IgD-negative memory B cell (primary cell): ENCODE results near the gene PPBP. TPM values are rescaled to one million over a fixed set of nuclear protein-coding genes. Genes with fewer than 3 reads are reported as not detected.

Experiments used
- H3K27ac Mint-ChIP-seq, 3 donors: one replicate each; pipeline ENCODE4 v1.8.0; 2020 to 2022; ENCODE audit warnings: mild to moderate bottlenecking in 3 of 3, mixed read lengths in 3 of 3, moderate library complexity in 1 of 3
- H3K27me3 Mint-ChIP-seq: one replicate; pipeline ENCODE4 v1.8.0; 2021; ENCODE audit warnings: mixed read lengths
- H3K36me3 Mint-ChIP-seq: one replicate; pipeline ENCODE4 v1.8.0; 2020; ENCODE audit warnings: mild to moderate bottlenecking, mixed read lengths
- H3K4me1 Mint-ChIP-seq, 3 donors: one replicate each; pipeline ENCODE4 v1.8.0; 2020 to 2022; ENCODE audit warnings: mixed read lengths in 3 of 3, mild to moderate bottlenecking in 1 of 3
- H3K4me3 Mint-ChIP-seq, 4 donors: one replicate each; pipeline ENCODE4 v1.8.0; 2020 to 2022; ENCODE audit warnings: mild to moderate bottlenecking in 4 of 4, mixed read lengths in 4 of 4, moderate library complexity in 3 of 4
- H3K9me3 Mint-ChIP-seq, 3 donors: one replicate each; pipeline ENCODE4 v1.8.0; 2020 to 2021; ENCODE audit warnings: mixed read lengths in 3 of 3, mild to moderate bottlenecking in 1 of 3
- polyA plus RNA-seq: library from polyadenylated mRNA; unstranded; fragments of 300-500 nt; fragmentation: Illumina TruSeq; gene quantifications from one replicate; pipeline ENCODE4 v1.2.3, GENCODE V29; 2021

The PPBP gene
- polyA plus RNA-seq, 1 donor from 2014 or later, result 65.7 TPM

- Mint-ChIP-seq H3K27ac (no peak overlapping the region), H3K9me3 (peaks cover 0 to 3% (median 0%) of the 10 kb centered on the region in 3 donors), H3K27me3 (peaks cover 17% of the 10 kb centered on the region), H3K36me3 (no peaks in the 10 kb centered on the region), H3K4me3 (no peak overlapping the region), H3K4me1 (no peaks in the 10 kb centered on the region)
Observed at GRCh38 chr4:73947239-73947985, 40.6 kb downstream of the PPBP start.

GRCh38 chr4:73945674-73946449, 42.1 kb downstream of the PPBP start:
- Mint-ChIP-seq H3K4me1 (no peaks in the 10 kb centered on the region), H3K27me3 (peaks cover 19% of the 10 kb centered on the region), H3K36me3 (no peaks in the 10 kb centered on the region), H3K4me3 (no peak overlapping the region), H3K27ac (no peak overlapping the region), H3K9me3 (no peaks in the 10 kb centered on the region)

- Mint-ChIP-seq H3K27me3 (peaks cover 19% of the 10 kb centered on the region), H3K9me3 (no peaks in the 10 kb centered on the region), H3K27ac (no peak overlapping the region), H3K4me3 (no peak overlapping the region), H3K36me3 (no peaks in the 10 kb centered on the region), H3K4me1 (no peaks in the 10 kb centered on the region)
Observed at GRCh38 chr4:73945140-73945539, 42.9 kb downstream of the PPBP start.

GRCh38 chr4:73944061-73944875, 43.7 kb downstream of the PPBP start:
- Mint-ChIP-seq H3K27ac (no peak overlapping the region), H3K4me3 (peak overlapping the region in 1 of 4 donors; percentile 20), H3K9me3 (no peaks in the 10 kb centered on the region), H3K27me3 (peaks cover 19% of the 10 kb centered on the region), H3K36me3 (no peaks in the 10 kb centered on the region), H3K4me1 (no peaks in the 10 kb centered on the region)

- Mint-ChIP-seq H3K36me3 (no peaks in the 10 kb centered on the region), H3K4me3 (no peak overlapping the region), H3K27me3 (peaks cover 19% of the 10 kb centered on the region), H3K27ac (no peak overlapping the region), H3K9me3 (peaks cover 0 to 2% (median 0%) of the 10 kb centered on the region in 3 donors), H3K4me1 (no peaks in the 10 kb centered on the region)
Observed at GRCh38 chr4:73943555-73943954, 44.4 kb downstream of the PPBP start.

GRCh38 chr4:73936969-73937368, 51.0 kb downstream of the PPBP start:
- no peaks in the 10 kb centered on the region for H3K36me3 Mint-ChIP-seq
- H3K9me3 Mint-ChIP-seq, result peaks cover 0 to 2% (median 0%) of the 10 kb centered on the region in 3 donors
- H3K27ac Mint-ChIP-seq, result no peak overlapping the region
- no peak overlapping the region for H3K4me3 Mint-ChIP-seq
- H3K27me3 Mint-ChIP-seq, result peaks cover 4% of the 10 kb centered on the region
- H3K4me1 Mint-ChIP-seq, result no peaks in the 10 kb centered on the region

Other genes with a start within 250 kb of the PPBP start
- 0.74 TPM for gene CXCL8, start 247.6 kb downstream of the PPBP start, polyA plus RNA-seq
- gene CXCL6, start 151.5 kb downstream of the PPBP start, polyA plus RNA-seq, result not detected
- gene PF4V1, start 134.9 kb downstream of the PPBP start, polyA plus RNA-seq, result not detected
- gene CXCL1, start 118.8 kb downstream of the PPBP start, polyA plus RNA-seq, result not detected
- 16.3 TPM for gene PF4, start 6.2 kb downstream of the PPBP start, polyA plus RNA-seq
- gene CXCL5, start 10.5 kb upstream of the PPBP start, polyA plus RNA-seq, result 0.38 TPM
- not detected for gene CXCL3, start 50.5 kb upstream of the PPBP start, polyA plus RNA-seq
- not detected for gene CXCL2, start 111.0 kb upstream of the PPBP start, polyA plus RNA-seq
- gene MTHFD2L, start 169.9 kb upstream of the PPBP start, polyA plus RNA-seq, result 5.1 TPM